HFF-Myc (cell line): ENCODE data around the gene MAP3K21.

Experiments used
- DNase-seq: peaks from one replicate; pipeline ENCODE4 v3.0.0-alpha.2; 2011; ENCODE audit warnings: low read depth; ENCODE audit errors: extremely low read depth
- H3K4me3 ChIP-seq: replicated peaks from 2 replicates; pipeline ENCODE4 v1.5.1; 2011; ENCODE audit warnings: low read depth, mild to moderate bottlenecking, control low read depth, low read length
- CTCF ChIP-seq: IDR thresholded peaks from 2 replicates; pipeline ENCODE4 v1.5.1; 2012; ENCODE audit warnings: mild to moderate bottlenecking, low read depth, low read length, control low read depth; ENCODE audit errors: missing control alignments

Gene MAP3K21

GRCh38 chr1:233364026-233364425, 36.5 kb downstream of the MAP3K21 start:
- TF ChIP-seq CTCF, result no peak
- no peak for DNase-seq
- H3K4me3 ChIP-seq, result no peak overlapping the region

DNA sequence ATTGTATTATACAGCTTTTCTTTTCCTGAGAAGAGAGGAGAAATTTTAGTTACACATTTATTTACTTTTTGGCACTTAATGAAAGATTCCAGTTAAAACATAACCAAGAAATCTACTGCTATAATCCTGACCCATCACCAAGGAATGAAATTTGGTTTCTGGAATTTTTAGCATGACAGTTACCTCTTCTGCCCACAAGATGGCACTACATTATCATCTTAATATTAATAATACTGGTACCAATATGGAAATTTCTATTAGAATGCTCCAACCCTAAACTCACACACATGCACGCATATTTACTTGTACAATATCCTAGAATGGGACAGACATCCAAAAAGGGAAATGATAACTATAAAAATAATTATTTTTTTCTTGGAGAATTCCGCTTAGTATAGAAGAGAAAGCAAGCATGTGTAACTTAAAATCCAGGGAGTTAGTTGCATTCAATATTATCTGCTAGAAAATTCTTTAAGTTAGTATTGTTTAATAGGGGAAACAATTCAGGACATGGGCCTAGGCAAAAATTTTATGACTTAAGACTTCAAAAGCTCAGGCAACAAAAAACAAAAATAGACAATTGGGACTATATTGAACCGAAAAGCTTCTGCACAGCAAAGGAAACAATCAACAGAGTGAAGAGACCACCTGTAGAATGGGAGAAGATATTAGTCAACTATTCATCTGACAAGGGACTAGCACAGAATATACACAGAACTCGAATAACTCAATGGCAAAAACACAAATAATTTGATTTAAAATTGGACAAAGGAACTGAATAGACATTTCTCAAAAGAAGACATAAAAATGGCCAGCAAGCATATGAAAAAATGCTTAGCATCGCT, 37.4 kb downstream of the MAP3K21 start:
- peak; percentile 7 for DNase-seq
- peak; percentile 53 for TF ChIP-seq CTCF
- H3K4me3 ChIP-seq, result no peak overlapping the region

GRCh38 chr1:233366575-233366974, 39.1 kb downstream of the MAP3K21 start:
- no peak overlapping the region for H3K4me3 ChIP-seq
- DNase-seq, result no peak
- TF ChIP-seq CTCF, result no peak

DNA sequence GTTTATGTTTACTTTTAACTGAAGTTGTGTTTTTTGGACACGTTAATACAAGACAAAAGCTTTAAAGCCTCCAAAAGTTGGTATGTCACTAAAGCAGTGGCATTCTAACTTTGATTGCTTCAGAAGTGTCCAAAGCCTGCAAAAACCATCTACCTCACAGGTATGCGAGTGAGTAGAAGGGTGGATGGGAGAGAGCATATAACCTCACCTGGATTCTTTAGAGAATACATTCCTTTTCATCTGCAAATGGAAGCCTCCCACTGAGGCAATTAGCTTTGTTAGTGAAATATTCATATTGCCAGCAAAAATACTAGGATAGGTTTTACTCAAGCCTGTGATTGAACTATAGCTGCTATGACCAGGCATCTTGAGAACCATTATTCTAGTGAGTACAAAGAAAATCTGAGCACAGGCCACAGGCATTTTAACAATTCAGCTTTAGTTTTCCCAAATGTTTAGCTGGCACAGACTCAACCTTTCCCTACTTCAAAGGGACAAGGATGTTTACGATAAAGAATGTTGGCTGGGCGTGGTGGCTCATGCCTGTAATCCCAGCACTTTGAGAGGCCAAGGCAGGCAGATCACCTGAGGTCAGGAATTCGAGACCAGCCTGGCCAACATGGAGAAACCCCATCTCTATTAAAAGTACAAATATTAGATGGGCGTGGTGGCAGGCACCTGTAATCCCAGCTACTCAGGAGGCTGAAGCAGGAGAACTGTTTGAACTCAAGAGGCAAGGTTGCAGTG, 39.7 kb downstream of the MAP3K21 start:
- H3K4me3 ChIP-seq, result no peak overlapping the region
- TF ChIP-seq CTCF, result no peak
- peak; percentile 19 for DNase-seq

GRCh38 chr1:233368106-233368788, 40.7 kb downstream of the MAP3K21 start:
- TF ChIP-seq CTCF, result no peak
- peak; percentile 5 for DNase-seq
- no peak overlapping the region for H3K4me3 ChIP-seq

GRCh38 chr1:233368789-233369130, 41.2 kb downstream of the MAP3K21 start:
- no peak for DNase-seq
- TF ChIP-seq CTCF, result no peak
- H3K4me3 ChIP-seq, result no peak overlapping the region
